ENCODE data around the gene CEND1. TPM values are rescaled to one million over a fixed set of nuclear protein-coding genes. Genes with fewer than 3 reads are reported as not detected.

The CEND1 gene
- 2.2 and 3.8 TPM in 2 replicates for total RNA-seq

DNA sequence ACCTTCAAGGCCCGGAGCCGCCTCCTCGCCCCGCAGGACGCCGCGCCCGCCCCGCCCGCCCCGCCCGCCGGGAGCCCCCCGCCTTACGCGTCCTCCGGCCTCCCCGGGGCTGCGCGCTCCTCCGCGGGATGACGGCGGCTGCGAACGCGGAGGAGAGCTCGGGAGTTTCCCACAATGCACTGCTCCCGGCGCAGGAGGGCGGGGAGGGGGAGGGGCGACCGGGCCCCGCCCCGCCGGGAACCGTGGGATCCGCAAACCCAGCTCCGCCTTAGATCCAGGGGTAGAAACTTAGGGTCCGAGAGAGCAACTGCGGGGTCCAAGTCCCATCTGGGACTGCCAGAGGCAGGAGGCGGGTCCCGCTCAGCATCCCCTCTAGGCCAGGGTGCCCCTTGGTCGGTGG is at the start of gene CEND1:
Gene CEND1 (minus strand): TSS at position 148 of the 400 bp plus-strand sequence. CDS start 1,514 bp downstream, outside the sequence.

DNA sequence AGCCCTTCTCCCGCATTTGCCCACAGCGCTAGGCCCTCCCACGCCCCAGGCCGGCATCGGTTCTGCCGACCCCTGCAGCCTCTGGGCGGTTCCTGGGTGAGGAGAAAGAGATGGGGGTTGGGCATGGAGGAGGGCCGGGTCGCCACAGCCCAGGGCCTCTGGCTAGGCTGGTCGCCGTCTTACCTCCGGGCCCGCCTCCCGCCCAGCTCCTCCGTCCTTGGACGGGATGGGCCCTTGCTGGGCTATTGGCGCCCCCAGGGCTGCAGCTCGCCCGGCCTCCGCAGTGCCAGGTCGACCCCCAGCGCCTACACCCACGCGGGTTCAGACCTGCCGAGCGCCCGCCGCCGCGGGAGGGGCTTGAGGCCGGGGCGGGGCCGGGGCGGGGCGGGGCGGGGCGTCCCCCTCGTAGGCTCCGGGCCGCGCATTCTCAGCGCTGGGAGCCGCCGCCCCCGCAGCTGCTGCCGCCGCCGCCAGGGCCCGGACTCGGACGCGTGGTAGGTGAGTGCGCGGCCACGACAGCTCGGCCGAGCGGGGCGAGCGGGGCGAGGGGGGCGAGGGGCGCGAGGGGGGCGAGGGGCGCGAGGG is 42.7 kb upstream of the CEND1 start, which contains the start of gene CD151:
Gene CD151 (plus strand): TSS at position 424 of the 585 bp plus-strand sequence. CDS start 3,118 bp downstream, outside the sequence.

DNA sequence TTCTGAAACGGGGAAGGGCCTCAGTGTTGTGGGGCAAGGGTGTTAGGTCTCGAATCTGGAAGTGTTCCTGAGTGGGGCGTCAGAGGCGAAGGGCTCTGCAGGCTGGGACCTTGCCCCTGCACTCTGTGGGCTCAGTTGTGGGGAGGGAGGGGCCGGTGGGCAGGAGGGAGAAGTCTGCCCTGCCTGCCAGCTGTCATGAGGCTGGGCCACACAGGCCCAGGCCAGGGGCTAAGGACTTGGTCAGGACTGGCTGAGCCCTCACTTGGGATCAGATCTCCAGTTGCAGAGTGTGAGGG is 38.0 kb upstream of the CEND1 start, which contains the start of gene CRACR2B:
Gene CRACR2B (plus strand): TSS at position 23 of the 296 bp plus-strand sequence. CDS start 689 bp downstream, outside the sequence.

DNA sequence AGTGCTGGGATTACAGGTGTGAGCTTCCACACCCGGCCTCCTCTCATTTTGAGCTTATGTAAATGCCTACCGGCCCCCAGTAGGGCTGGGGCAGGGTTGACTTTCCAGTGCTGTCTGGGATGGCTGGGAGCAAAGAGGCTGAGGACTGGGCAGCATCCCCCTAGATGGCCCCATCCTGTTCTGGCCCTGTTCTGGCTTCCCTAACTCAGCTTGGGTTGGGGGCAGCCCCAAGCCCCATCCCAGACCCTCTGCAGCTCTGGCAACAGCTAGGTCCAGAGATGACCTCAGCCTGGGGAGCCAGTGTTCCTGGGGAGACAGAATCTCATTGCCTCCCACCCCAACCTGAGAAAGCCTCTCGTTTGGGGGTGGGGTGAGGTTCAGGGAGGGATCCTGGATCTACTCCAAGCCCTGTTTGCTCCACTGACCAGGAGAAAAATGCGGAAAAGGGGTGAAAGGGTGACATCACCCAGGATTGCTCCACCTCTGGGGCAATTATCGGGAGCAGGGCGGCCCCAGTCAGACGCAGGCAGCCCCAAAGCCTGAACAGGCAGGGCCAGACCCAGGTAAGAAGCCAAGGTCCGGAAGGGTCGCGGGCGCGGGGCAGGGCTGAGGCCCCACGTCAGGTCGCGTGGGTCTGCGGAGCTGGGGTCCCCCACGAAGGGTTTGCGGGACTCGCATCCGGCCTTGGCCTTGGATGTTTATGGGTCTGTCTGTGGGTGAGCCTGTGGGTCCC is 28.7 kb upstream of the CEND1 start, which contains the start of gene PNPLA2:
Gene PNPLA2 (plus strand): TSS at position 519 of the 733 bp plus-strand sequence. CDS start 805 bp downstream, outside the sequence.

DNA sequence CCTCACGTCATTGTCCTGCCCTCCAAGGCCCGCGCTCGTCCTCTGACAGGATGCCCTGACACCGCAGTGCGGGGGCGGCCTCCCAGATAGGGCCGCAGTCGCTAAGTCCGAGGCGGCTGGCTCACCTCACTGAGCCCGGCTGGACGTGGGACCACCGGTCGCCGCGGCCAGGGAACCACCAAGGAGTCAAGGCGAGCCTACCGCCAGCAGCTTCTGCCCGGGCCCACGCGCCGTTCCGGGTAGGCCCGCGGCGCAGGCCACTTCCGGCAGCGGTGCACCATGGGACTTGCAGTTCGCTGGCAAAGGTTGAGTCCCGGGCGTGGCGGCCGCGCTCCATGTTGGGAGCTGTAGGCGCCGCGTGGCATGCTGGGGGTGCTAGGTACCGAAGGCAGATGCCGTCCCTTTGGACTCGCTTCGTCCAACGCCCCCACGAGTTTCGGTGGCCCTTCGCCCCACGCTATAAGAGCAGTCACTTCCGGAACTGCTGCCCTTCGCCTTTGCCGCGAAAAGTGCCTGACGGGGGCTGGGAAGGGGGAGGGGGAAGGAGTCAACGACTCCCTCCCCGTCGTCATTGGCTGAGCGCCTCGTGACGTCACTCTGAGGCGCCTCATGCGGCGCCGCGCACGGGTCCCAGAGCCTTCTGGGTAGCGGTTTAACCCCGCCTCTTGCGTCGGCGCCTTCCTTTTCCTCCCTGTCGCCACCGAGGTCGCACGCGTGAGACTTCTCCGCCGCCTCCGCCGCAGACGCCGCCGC is 19.6 kb upstream of the CEND1 start, which contains the start of gene RPLP2:
Gene RPLP2 (plus strand): TSS at position 681 of the 753 bp plus-strand sequence. CDS start 268 bp downstream, outside the sequence.

DNA sequence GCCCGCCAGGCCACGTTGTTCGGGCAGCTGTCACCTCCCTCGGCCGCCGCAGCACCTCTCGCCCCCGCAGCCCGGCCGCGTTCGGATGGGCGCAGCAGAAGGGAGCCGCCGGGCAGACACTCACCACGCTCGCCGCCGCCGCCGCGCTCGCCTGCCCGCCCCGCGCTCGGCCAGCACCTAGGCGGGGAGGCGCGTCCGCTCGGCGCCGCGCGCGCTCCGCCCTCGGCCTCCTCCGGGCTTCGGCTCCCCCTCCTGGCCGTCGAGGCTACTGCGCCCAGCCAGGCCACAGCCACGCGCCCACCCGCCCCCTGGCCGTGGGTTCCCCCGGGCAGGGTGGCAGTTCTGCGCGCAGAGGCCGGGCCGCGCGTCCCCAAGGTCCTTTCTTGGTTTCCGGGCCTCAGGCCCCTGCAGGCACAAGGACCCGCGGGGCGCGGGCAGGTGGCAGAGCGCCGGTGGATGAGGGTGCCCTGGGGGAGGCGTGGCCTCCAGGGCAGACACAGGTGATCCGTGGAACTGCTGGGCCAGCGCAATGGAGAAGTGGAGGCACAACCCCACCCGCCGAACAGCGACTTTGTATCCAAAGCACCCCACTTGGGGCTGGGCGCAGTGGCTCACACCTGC is 8.3 kb upstream of the CEND1 start, which contains the start of gene SLC25A22:
Gene SLC25A22 (minus strand): TSS at position 189 of the 621 bp plus-strand sequence. CDS start 3,275 bp downstream, outside the sequence.

DNA sequence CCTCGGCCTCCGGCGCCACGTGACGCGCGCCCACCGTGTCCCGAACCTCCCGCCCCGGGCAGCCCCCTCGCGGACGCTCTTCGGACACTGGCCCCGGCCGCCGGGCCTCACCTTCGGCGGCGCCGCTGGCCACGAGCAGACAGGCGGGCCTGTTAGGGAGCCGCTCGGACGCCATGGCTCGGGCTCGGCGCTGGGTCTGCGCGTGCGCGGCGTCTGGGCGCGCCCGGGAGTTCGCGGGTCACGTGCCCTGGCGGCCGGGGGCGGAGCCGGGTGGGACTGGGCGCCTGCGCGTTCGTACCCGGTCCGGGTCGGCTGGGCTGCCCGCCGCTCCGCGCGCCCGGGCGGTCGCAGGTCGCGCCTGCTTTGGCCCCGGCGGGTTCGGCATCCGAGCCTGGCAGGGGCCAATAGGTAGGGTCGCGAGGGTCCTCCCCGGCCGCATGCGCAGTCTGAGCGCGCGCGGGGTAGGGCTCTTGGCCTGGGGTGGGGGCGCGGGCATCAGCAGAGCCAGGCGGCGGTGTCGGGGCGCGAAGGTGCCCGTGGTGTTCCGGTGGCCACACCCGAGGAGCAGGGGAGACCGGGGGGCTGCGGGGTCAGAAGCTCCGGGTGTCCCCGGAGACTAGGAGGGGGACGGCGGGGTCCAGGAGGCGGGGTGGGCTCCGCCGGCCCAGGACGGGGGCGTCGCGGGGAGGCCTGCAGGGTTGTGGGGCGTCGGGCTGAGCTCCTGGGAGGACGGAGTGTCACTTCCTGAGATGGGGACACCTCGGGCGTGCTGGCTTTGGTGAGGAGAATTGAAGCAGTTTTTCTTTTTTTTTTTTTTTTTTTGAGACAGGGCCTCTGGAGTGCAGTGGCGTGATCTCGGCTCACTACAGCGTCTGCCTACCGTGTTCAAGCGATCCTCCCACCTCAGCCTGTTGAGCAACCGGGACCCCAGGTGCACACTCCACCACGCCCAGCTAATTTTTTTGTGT is 12.3 kb downstream of the CEND1 start, which contains the start of gene GATD1:
Gene GATD1 (minus strand): TSS at position 200 of the 968 bp plus-strand sequence. CDS start 25 bp downstream, at position 175.

DNA sequence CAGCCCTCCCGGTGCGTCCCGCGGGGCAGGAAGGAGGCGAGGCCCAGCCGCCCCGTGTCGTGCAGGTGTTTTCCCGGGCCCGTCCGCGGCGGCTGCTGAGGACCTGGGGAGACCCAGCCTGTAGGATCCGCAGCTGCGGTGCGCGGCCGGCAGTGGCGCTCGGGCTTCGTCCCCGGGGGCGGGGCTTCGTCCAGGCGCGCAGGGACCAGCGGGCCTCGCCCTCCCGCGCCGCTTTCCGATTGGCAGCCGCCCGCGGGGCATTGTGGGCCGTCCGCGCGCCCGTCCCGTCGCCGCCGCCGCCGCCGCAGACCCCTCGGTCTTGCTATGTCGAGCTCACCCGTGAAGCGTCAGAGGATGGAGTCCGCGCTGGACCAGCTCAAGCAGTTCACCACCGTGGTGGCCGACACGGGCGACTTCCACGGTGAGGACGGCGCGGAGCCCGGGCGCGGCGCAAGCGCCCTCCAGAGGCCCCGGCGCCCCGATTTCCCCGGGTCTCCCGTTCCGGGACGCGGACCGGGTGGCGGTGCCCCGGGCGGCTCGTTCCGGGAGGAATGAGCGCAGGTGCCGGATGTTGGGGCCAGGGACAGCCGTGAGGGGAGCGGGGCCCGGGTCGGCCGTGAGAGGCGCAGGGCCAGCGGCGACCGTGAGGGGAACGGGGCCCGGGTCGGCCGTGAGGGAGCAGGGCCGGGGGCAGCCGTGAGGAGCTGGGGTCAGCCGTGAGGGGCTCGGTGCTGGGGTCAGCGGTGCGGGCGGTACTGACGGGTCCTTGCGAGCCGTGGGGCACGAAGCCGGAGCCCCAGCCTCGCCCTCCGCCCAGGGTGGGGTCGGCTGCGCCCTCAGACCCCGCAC is 42.5 kb downstream of the CEND1 start, which contains the start of gene TALDO1:
Gene TALDO1 (plus strand): TSS at position 307 of the 849 bp plus-strand sequence. CDS start 18 bp downstream, at position 325.

Other genes with a start within 250 kb of the CEND1 start
- 0.39 and 1.2 TPM in 2 replicates for gene LMNTD2, start 229.4 kb downstream of the CEND1 start, total RNA-seq
- 6.8 and 8.1 TPM in 2 replicates for gene RASSF7, start 229.1 kb downstream of the CEND1 start, total RNA-seq
- gene PHRF1, start 213.6 kb downstream of the CEND1 start, total RNA-seq: 17.1 and 30.9 TPM in 2 replicates
- gene IRF7, start 174.1 kb downstream of the CEND1 start, total RNA-seq: 13.3 and 28.1 TPM in 2 replicates
- 0.26 TPM in 1 of 2 replicates, not detected in the other for gene CDHR5, start 165.1 kb downstream of the CEND1 start, total RNA-seq
- gene SCT, start 162.9 kb downstream of the CEND1 start, total RNA-seq: not detected in 2 replicates
- not detected in 2 replicates for gene DRD4, start 152.8 kb downstream of the CEND1 start, total RNA-seq
- 21.5 and 33.3 TPM in 2 replicates for gene DEAF1, start 94.9 kb downstream of the CEND1 start, total RNA-seq
- gene TMEM80, start 94.3 kb downstream of the CEND1 start, total RNA-seq: 12.5 and 63.3 TPM in 2 replicates
- gene EPS8L2, start 83.9 kb downstream of the CEND1 start, total RNA-seq: 17.9 and 20.8 TPM in 2 replicates
- 172 and 222 TPM in 2 replicates for gene TALDO1, start 42.6 kb downstream of the CEND1 start, total RNA-seq
- 15.1 and 24.4 TPM in 2 replicates for gene GATD1, start 12.6 kb downstream of the CEND1 start, total RNA-seq
- gene SLC25A22, start 8.2 kb upstream of the CEND1 start, total RNA-seq: 9.7 and 14.5 TPM in 2 replicates
- 13.7 and 27.5 TPM in 2 replicates for gene PIDD1, start 15.1 kb upstream of the CEND1 start, total RNA-seq
- 326 and 769 TPM in 2 replicates for gene RPLP2, start 19.9 kb upstream of the CEND1 start, total RNA-seq
- gene PNPLA2, start 28.8 kb upstream of the CEND1 start, total RNA-seq: 16.7 and 39.5 TPM in 2 replicates
- 1.2 and 1.8 TPM in 2 replicates for gene CRACR2B, start 37.8 kb upstream of the CEND1 start, total RNA-seq
- gene CD151, start 42.9 kb upstream of the CEND1 start, total RNA-seq: 224 and 544 TPM in 2 replicates
- 72.8 and 124 TPM in 2 replicates for gene POLR2L, start 52.4 kb upstream of the CEND1 start, total RNA-seq
- gene TSPAN4, start 52.8 kb upstream of the CEND1 start, total RNA-seq: 170 and 176 TPM in 2 replicates
- 131 and 209 TPM in 2 replicates for gene CHID1, start 120.7 kb upstream of the CEND1 start, total RNA-seq
- 40.6 and 42.7 TPM in 2 replicates for gene AP2A2, start 135.8 kb upstream of the CEND1 start, total RNA-seq
- gene MUC6, start 246.6 kb upstream of the CEND1 start, total RNA-seq: not detected in 2 replicates

Measured in epithelial cell of alveolus of lung (primary cell).